Gastrocnemius medialis (tissue), 4 donors: ENCODE results near the gene PIPOX. TPM values are rescaled to one million over a fixed set of nuclear protein-coding genes. Genes with fewer than 3 reads are reported as not detected.
A peak's percentile ranks its signal among the peaks of the same experiment; 100 is the strongest.

ENCODE experiments used
- ATAC-seq, 2 donors: fragments of 150-250 bp; one replicate each; pipeline ENCODE4 v1.9.1; 2016
- DNase-seq, 2 donors: peaks; one replicate each; pipeline ENCODE4 v3.0.0-alpha.2; 2019
- H3K27ac ChIP-seq, 4 donors: fragments of 200-600 bp; sonication (generic); 1 replicate in 1 of 4; 2 replicates in 3 of 4; pipeline ENCODE4 v1.5.1; 2016 to 2018; ENCODE audit warnings: mild to moderate bottlenecking in 2 of 4, moderate library complexity in 1 of 4
- H3K27me3 ChIP-seq, 3 donors: fragments of 200-600 bp; sonication (generic) in 2 of 3; 1 replicate in 1 of 3; 2 replicates in 2 of 3; pipeline versions ENCODE4 v1.5.1 to v1.6.0; 2016 to 2019; ENCODE audit warnings: mild to moderate bottlenecking in 1 of 3, moderate library complexity in 1 of 3
- H3K36me3 ChIP-seq, 2 donors: fragments of 200-600 bp; sonication (generic) in 1 of 2; one replicate each; pipeline ENCODE4 v1.5.1; 2017 to 2018
- H3K4me1 ChIP-seq, 2 donors: fragments of 200-600 bp; sonication (generic) in 1 of 2; one replicate each; pipeline ENCODE4 v1.5.1; 2016 to 2017; ENCODE audit warnings: mild to moderate bottlenecking in 2 of 2
- H3K4me3 ChIP-seq, 4 donors: fragments of 200-600 bp; sonication (generic) in 3 of 4; 1 replicate in 1 of 4; 2 replicates in 3 of 4; pipeline ENCODE4 v1.5.1; 2016 to 2019; ENCODE audit warnings: mild to moderate bottlenecking in 2 of 4
- H3K9me3 ChIP-seq, 3 donors: fragments of 200-600 bp; sonication (generic) in 2 of 3; 1 replicate in 1 of 3; 2 replicates in 2 of 3; pipeline ENCODE4 v1.5.1; 2016 to 2019
- CTCF ChIP-seq, 5 experiments: fragments of 450-650 bp in 3 of 5; fragments of 200-600 bp in 2 of 5; sonication (generic) in 2 of 5; IDR thresholded peaks in 4 of 5; conservative IDR thresholded peaks in 1 of 5; 1 replicate in 4 of 5; 2 replicates in 1 of 5; pipeline ENCODE4 v1.5.1; 2016 to 2019; ENCODE audit warnings: antibody characterized with exemption in 5 of 5, mild to moderate bottlenecking in 3 of 5, moderate library complexity in 3 of 5
- POLR2A ChIP-seq, 2 donors: fragments of 450-650 bp; IDR thresholded peaks; one replicate each; pipeline ENCODE4 v1.6.1; 2017; ENCODE audit warnings: antibody characterized with exemption in 2 of 2, mild to moderate bottlenecking in 2 of 2, moderate library complexity in 2 of 2
- in situ Hi-C, 4 donors: fragments of 200-750 bp; cut with MboI; loops; one replicate each; pipeline versions ENCODE4 v1.15.0 to v1.8.0; 2017; ENCODE audit warnings: low sequenced_read_pairs in 4 of 4
- intact Hi-C: fragments of 100-400 bp; cut with DNase I; formaldehyde crosslinking; loops from one replicate; pipeline ENCODE4 v1.15.1; 2023; ENCODE audit warnings: low total_unique reads
- total RNA-seq, 4 donors: library from RNA; depleted of rRNA; stranded (reverse); fragments of >200 nt; gene quantifications; one replicate each; pipeline versions ENCODE4 v1.1.0 to v1.2.3, GENCODE V29; 2016

The PIPOX gene
- total RNA-seq, 4 donors from 2014 or later = 0.42 to 2.4 (median 1.1) TPM

GRCh38 chr17:29073520-29073919 lies 30.6 kb downstream of the PIPOX start:
- in situ Hi-C loops (no loop called here), intact Hi-C loops (no loop called here)
- no peaks in the 10 kb centered on the region for H3K9me3 ChIP-seq
- no peak overlapping the region for H3K4me3 ChIP-seq
- peak overlapping the region in 1 of 4 donors; percentile 51 for H3K27ac ChIP-seq
- no peaks in the 10 kb centered on the region for H3K27me3 ChIP-seq
- DNase-seq (no peak), ATAC-seq (no peak)
- peaks cover 0 to 41% of the 10 kb centered on the region in 2 donors for H3K36me3 ChIP-seq
- TF ChIP-seq CTCF (IDR thresholded peaks at IDR 0.05 in 4 of 5, conservative IDR thresholded peaks at IDR 0.05 in 1 of 5) = no peak
- TF ChIP-seq POLR2A (IDR thresholded peaks at IDR 0.05) = no peak
- H3K4me1 ChIP-seq = peaks cover 18 to 19% of the 10 kb centered on the region in 2 donors

- intact Hi-C loops = no loop called here
- TF ChIP-seq POLR2A (IDR thresholded peaks at IDR 0.05) = no peak
- TF ChIP-seq CTCF (IDR thresholded peaks at IDR 0.05 in 4 of 5, conservative IDR thresholded peaks at IDR 0.05 in 1 of 5) = no peak
These were observed 31.5 kb downstream of the PIPOX start for GRCh38 chr17:29074488-29074887.

GRCh38 chr17:29076087-29076486 lies 33.1 kb downstream of the PIPOX start:
- ATAC-seq (no peak), DNase-seq (no peak)
- Histone ChIP-seq H3K4me3 (no peak overlapping the region), H3K4me1 (peaks cover 18 to 28% of the 10 kb centered on the region in 2 donors), H3K9me3 (no peaks in the 10 kb centered on the region), H3K27ac (peak overlapping the region in 1 of 4 donors; percentile 59), H3K36me3 (peaks cover 0 to 67% of the 10 kb centered on the region in 2 donors), H3K27me3 (no peaks in the 10 kb centered on the region)
- in situ Hi-C loops = no loop called here
- intact Hi-C loops = no loop called here
- TF ChIP-seq POLR2A (IDR thresholded peaks at IDR 0.05) (no peak), CTCF (IDR thresholded peaks at IDR 0.05 in 4 of 5, conservative IDR thresholded peaks at IDR 0.05 in 1 of 5) (no peak)

More at GRCh38 chr17:29074488-29074887, 31.5 kb downstream of the PIPOX start:
- ATAC-seq (peak in 1 of 2 donors; percentile 28), DNase-seq (peak in 1 of 2 donors; percentile 55)
- Histone ChIP-seq H3K4me1 (peaks cover 18 to 28% of the 10 kb centered on the region in 2 donors), H3K27ac (peak overlapping the region in 3 of 4 donors; percentile 15 to 51 (median 16)), H3K9me3 (no peaks in the 10 kb centered on the region), H3K36me3 (peaks cover 0 to 51% of the 10 kb centered on the region in 2 donors), H3K27me3 (no peaks in the 10 kb centered on the region), H3K4me3 (no peak overlapping the region)
- in situ Hi-C loops = no loop called here

- Histone ChIP-seq H3K27me3 (no peaks in the 10 kb centered on the region), H3K27ac (peak overlapping the region in 1 of 4 donors; percentile 59), H3K36me3 (peaks cover 0 to 73% of the 10 kb centered on the region in 2 donors), H3K4me3 (no peak overlapping the region), H3K4me1 (peaks cover 18 to 28% of the 10 kb centered on the region in 2 donors), H3K9me3 (no peaks in the 10 kb centered on the region)
- DNase-seq (no peak), ATAC-seq (no peak)
- intact Hi-C loops = no loop called here
- TF ChIP-seq CTCF (IDR thresholded peaks at IDR 0.05 in 4 of 5, conservative IDR thresholded peaks at IDR 0.05 in 1 of 5) (no peak), POLR2A (IDR thresholded peaks at IDR 0.05) (no peak)
- in situ Hi-C loops = no loop called here
These were observed 33.8 kb downstream of the PIPOX start for GRCh38 chr17:29076722-29077121.

GRCh38 chr17:29077320-29077719 lies 34.4 kb downstream of the PIPOX start:
- ATAC-seq = no peak
- in situ Hi-C loops (no loop called here), intact Hi-C loops (no loop called here)
- H3K4me3 ChIP-seq = no peak overlapping the region
- H3K27ac ChIP-seq = peak overlapping the region in 1 of 4 donors; percentile 59
- TF ChIP-seq CTCF (IDR thresholded peaks at IDR 0.05 in 4 of 5, conservative IDR thresholded peaks at IDR 0.05 in 1 of 5) (no peak), POLR2A (IDR thresholded peaks at IDR 0.05) (no peak)
- H3K9me3 ChIP-seq = no peaks in the 10 kb centered on the region
- peaks cover 0 to 79% of the 10 kb centered on the region in 2 donors for H3K36me3 ChIP-seq
- no peaks in the 10 kb centered on the region for H3K27me3 ChIP-seq
- H3K4me1 ChIP-seq = peaks cover 18 to 28% of the 10 kb centered on the region in 2 donors
- no peak for DNase-seq
